OCI-LY3 (cell line): ENCODE measurements around the gene ANKRD44.
"Not testable (repeated sequence)": the region's sequence is repeated elsewhere in the genome, so short reads cannot be mapped to it uniquely, and the experiment has no call there.

ENCODE experiments used
- CTCF ChIP-seq: fragments of 200-600, 300-600 bp; sonication (generic); IDR thresholded peaks from 2 replicates; pipeline ENCODE4 v1.5.1; 2014; ENCODE audit warnings: antibody characterized with exemption, low read length, low read depth
- EZH2phosphoT487 ChIP-seq: fragments of 200-600 bp; shearing (Covaris generic); IDR thresholded peaks from 2 replicates; pipeline ENCODE4 v1.6.1; 2018; ENCODE audit warnings: antibody characterized with exemption, mixed run types, low read depth

GRCh38 chr2:197020921-197021320 lies 289.7 kb downstream of the ANKRD44 start:
- TF ChIP-seq EZH2phosphoT487, CTCF: not testable (repeated sequence)
